GM12874 (cell line): ENCODE data around the gene COBLL1.

ENCODE experiments used
- CTCF ChIP-seq: IDR thresholded peaks from 2 replicates; pipeline ENCODE4 v1.5.1; 2011; ENCODE audit warnings: low read depth, mild to moderate bottlenecking, control low read depth, low read length, moderate library complexity; ENCODE audit not compliant: insufficient read depth

The COBLL1 gene

GRCh38 chr2:164642946-164643555, 198.6 kb downstream of the COBLL1 start:
- no peak for TF ChIP-seq CTCF

- no peak for TF ChIP-seq CTCF
Observed at GRCh38 chr2:164642268-164642667, 199.4 kb downstream of the COBLL1 start.
